Activated CD4-positive, alpha-beta T cell treated with anti-CD3 and anti-CD28 coated beads for 24 hours (primary cell): Measurements from ENCODE around the gene SPOP.

Source experiments
- DNase-seq, 2 donors: peaks; one replicate each; pipeline ENCODE4 v3.0.0-alpha.2; 2020; ENCODE audit warnings: low read depth in 2 of 2

Gene SPOP

GRCh38 chr17:49613182-49613800, 64.6 kb downstream of the SPOP start:
- no peak for DNase-seq

GRCh38 chr17:49612726-49613125, 65.2 kb downstream of the SPOP start:
- no peak for DNase-seq

GRCh38 chr17:49610883-49611584, 66.9 kb downstream of the SPOP start:
- DNase-seq = no peak

- DNase-seq = no peak
Observed at GRCh38 chr17:49604314-49604869, 73.5 kb downstream of the SPOP start.

GRCh38 chr17:49603720-49604119, 74.2 kb downstream of the SPOP start:
- no peak for DNase-seq

GRCh38 chr17:49603238-49603637, 74.7 kb downstream of the SPOP start:
- DNase-seq = no peak

GRCh38 chr17:49602783-49603182, 75.1 kb downstream of the SPOP start:
- no peak for DNase-seq

GRCh38 chr17:49600949-49601348, 76.9 kb downstream of the SPOP start:
- DNase-seq = no peak

GRCh38 chr17:49598918-49599317, 79.0 kb downstream of the SPOP start:
- DNase-seq = no peak

- no peak for DNase-seq
Observed at GRCh38 chr17:49597928-49598655, 79.8 kb downstream of the SPOP start.

GRCh38 chr17:49597436-49597835, 80.5 kb downstream of the SPOP start:
- DNase-seq = no peak

GRCh38 chr17:49596613-49597244, 81.2 kb downstream of the SPOP start:
- DNase-seq = no peak

- DNase-seq = no peak
Observed at GRCh38 chr17:49595980-49596379, 81.9 kb downstream of the SPOP start.

GRCh38 chr17:49595328-49595727, 82.6 kb downstream of the SPOP start:
- no peak for DNase-seq

GRCh38 chr17:49592263-49592662, 85.6 kb downstream of the SPOP start:
- no peak for DNase-seq

- no peak for DNase-seq
Observed at GRCh38 chr17:49590874-49591273, 87.0 kb downstream of the SPOP start.

- DNase-seq = no peak
Observed at GRCh38 chr17:49589577-49589927, 88.3 kb downstream of the SPOP start.

- no peak for DNase-seq
Observed at GRCh38 chr17:49588726-49589576, 88.9 kb downstream of the SPOP start.

GRCh38 chr17:49588312-49588711, 89.6 kb downstream of the SPOP start:
- DNase-seq = no peak

GRCh38 chr17:49587366-49588073, 90.4 kb downstream of the SPOP start:
- DNase-seq = no peak
